Dermis microvascular lymphatic vessel endothelial cell (primary cell): ENCODE measurements around the gene RRP36. TPM values are rescaled to one million over a fixed set of nuclear protein-coding genes. Genes with fewer than 3 reads are reported as not detected.

Experiments used
- DNase-seq, 2 donors: peaks; one replicate each; pipeline versions ENCODE4 v3.0.0 to v3.0.0-alpha.2; 2010; ENCODE audit warnings: low read depth in 2 of 2
- total RNA-seq: library from RNA; depleted of rRNA; stranded (reverse); fragments of >200 nt; gene quantifications from 2 replicates; pipeline ENCODE4 v1.2.1, GENCODE V29; 2014

Gene RRP36
- total RNA-seq, 1 donor from 2014 or later = 84.3 TPM

DNA sequence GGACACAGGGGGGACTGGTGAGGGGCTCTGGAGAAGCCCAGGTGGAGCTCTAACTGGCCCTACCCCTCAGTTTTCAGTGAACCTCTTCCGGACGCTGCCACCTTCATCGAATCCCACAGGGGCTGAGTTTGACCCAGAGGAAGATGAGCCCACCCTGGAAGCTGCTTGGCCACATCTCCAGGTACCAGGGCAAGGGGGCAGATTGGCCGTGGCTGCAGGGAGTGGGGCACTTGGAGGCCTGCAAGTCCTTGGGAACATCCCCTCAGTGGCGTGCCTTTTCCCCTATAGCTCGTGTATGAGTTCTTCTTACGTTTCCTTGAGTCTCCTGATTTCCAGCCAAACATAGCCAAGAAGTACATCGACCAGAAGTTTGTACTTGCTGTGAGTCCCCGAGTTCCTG lies 14.3 kb upstream of the RRP36 start:
- no peak for DNase-seq

- peak; percentile 30 to 61 for DNase-seq
Measured at GRCh38 chr6:43009124-43009523, 12.3 kb upstream of the RRP36 start.

DNA sequence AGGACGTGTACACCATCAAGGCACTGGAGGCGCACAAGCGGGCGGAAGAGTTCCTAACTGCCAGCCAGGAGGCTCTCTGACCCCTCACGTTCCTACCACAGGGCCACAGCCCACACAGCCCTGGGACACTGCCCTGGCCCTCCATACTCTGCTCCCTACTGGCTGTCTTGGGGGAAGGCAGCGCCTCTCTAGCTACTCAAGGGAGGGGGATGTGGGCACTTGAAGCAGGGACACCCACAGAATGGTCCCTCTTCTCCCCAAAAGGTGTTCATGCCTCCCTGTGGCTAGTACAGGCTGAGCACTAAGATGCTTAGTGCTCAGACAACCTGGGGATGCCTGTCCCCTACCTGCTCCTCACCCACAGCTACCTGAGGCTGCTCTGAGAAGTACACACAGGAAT lies 10.2 kb upstream of the RRP36 start:
- no peak for DNase-seq

GRCh38 chr6:43012364-43012763 lies 9.1 kb upstream of the RRP36 start:
- DNase-seq = no peak

DNA sequence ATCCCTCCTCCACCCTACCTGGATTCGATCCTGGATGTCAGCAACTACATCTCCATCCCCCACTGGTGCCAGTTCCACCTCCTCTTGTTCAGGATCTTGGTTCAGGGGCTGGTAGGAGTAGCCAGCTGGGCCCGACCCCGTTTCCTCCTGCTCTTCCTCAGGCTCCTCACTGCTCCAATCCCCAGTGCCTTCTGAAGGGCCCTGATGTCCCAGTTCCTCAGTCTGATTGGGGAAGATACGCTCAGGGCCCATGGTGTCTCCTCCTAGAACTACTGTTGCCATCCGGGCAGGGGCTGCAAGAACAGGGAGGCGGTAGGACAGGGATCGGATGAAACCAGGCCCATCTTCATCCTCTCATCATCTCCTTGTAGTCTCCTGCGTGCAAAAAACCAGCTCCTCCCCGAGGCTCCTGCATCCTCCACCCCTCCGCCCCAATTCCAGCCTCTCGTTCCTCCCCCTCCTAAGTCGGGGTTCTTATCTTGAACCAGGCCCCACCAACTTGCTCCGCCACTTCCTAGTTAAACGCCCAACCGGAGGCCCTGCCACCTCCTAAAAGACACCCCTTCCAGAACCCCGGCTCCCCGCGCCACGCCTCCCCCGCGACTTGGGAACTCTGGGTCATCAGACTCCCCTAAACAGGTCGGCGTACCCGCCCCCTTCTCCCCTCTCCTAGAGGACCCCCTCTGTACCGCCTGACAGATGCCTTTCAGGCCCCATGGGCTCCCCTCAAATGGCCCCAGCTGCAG lies 8.2 kb upstream of the RRP36 start:
- no peak for DNase-seq

DNA sequence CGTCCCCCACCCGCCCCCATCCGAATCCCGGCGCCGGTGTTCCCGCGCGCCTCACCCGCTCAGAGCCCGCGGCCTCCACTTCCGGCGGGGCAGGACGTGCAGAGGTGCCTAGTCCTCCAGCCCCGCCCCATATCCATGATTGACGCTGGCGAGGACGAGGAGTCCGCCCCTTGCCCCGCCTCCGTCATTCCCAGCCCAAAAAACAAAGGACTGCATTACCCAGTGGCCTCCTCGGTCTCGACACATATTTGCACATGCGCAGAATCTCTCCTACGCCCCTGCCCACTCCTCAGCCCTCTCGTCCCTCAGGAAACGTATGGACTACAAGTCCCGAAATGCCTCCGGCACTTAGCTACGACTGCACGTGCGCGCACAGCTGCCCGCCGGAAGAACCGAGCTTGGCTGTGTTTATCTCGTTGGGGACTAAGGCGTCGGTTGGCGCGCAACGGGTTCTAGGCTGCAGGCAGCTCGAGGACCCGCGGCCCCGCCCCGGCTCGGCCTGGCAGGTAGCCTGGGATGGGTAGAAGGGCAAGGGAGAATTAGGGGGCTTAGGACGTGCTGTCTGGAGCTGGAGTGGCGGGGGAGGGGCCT lies 7.5 kb upstream of the RRP36 start, which contains the start of the genes KLHDC3 and MEA1:
Gene KLHDC3, plus strand, starts transcription at position 407 of the 591 bp plus-strand sequence. CDS start 2,944 bp downstream, outside the sequence.
Gene MEA1, minus strand, starts transcription at position 104 of the 591 bp plus-strand sequence. CDS start 133 bp downstream, outside the sequence.
- DNase-seq = peak; percentile 100

DNA sequence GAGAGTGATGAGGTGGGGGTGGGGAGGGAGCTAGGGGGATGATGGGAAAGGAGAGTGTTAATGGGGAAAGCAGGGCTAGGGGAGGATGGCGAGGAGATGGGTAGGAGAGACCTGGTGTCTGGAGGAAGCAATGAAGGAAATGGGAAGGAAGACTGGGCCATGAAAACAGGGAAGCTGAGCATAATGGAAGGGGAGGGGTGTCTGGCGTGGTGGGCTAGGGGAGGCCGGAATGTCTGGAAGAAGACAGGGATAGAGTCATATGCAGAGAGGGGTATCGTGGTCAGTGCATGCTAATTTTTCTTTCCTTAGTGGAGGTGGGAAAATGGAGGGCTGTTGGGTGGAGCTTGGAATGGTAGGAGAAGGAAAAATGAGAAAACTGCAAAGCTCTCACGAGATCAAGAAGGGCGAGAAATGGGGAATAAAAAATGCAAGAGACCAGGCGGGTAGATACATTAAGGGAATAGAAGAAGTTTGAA lies 7.0 kb upstream of the RRP36 start:
- peak in 1 of 2 donors; percentile 30 for DNase-seq

GRCh38 chr6:43016176-43016942 lies 5.1 kb upstream of the RRP36 start:
- DNase-seq = no peak

DNA sequence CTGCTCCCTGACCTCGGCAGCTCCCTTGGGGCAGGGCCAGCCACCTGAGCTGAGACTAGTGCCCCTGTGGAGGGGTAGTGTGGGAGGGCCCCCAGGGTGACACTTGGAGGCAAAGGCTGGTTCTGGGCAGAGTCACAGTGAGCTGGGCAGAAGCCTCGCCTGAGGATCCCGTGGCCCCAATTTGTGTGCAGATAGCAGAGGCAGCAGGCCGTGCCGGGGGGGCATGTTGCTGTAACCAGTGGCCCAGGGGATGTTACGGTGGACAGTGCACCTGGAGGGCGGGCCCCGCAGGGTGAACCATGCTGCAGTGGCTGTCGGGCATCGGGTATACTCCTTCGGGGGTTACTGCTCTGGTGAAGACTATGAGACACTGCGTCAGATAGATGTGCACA lies 4.5 kb upstream of the RRP36 start:
- DNase-seq = no peak

GRCh38 chr6:43019152-43019551 lies 2.3 kb upstream of the RRP36 start:
- DNase-seq = no peak

DNA sequence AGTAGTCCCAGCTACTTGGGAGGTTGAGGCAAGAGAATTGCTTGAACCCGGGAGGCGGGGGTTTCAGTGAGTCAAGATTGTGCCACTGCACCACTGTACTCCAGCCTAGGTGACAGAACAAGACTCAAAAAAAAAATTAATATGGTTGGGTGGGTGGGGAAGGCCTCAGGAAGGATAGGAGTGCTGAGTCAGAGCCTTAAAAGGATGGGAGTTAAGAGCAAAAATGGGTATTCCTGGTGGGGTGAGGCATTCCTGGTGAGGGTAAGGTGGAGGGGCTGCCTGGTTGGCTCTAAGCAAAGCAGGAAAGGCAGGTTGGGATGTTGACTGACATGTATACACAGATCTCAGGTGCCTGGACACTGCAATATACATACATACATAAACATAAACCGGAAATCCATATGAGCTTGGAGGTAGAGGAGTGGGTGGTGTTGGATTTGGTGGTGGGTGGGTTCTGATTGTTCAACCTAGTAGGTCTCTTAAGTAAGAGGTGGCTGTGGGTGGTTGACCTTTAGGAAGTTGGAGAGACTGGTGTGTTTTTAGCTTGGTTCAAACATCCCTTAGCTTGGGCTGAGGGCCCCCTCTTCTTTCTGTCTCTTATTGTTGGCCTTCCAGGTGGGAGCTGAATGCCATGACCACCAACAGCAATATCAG lies 1.2 kb upstream of the RRP36 start:
- no peak for DNase-seq

DNA sequence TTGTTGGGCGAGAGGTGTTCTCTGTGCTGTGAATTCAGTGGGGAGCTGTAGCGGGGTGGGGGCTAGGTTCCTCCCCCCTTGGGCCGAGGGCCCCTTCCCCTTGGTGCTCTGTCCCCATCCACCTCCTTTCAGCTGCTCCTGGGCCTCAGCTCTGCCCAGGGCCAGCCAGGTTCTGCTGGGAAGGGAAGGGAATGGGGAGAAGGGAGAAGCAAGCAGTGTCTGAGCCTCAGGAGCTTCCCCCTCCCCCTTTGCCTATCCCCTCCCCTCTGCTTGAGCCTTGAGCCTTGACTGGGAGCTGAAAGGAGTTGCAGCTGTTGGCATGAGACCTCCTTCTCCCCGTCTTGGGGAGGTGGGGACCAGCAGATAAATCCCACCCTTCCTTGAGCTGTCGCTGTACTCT lies 576 bp upstream of the RRP36 start:
- no peak for DNase-seq

DNA sequence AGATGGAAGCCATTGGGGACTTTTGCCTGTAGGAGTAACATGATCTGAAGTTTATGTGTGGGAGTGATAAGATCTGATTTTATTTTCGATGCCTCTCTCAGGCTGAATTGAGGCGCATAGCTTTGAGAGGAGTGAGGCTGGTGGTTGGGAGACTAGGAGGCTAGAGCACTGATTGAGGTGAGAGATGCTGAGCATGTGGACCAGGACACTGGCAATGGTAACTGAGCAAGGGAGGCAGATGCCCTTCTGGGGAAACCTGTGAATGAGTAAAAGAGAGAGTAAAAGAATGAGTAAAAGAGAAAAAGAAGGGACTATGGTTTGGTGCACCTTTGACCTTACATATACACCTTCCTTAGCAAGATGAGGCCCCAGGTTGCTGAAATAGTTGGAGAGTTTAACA lies 3.0 kb downstream of the RRP36 start:
- no peak for DNase-seq

DNA sequence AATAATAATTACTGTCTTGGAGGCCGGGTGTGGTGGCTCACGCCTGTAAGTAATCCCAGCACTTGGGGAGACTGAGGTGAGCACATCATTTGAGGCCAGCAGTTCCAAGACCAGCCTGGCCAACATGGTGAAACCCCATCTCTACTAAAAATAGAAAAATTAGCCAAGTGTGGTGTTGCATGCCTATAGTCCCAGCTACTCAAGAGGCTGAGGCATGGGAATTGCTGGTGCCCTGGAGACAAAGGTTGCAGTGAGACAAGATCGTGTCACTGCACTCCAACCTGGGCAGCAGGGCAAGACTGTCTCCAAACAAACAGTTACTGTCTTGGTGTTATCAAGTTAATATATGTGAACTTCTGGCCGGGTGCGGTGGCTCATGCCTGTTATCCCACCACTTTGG lies 4.9 kb downstream of the RRP36 start:
- DNase-seq = no peak

- no peak for DNase-seq
Measured at GRCh38 chr6:43029120-43029519, 7.7 kb downstream of the RRP36 start.

DNA sequence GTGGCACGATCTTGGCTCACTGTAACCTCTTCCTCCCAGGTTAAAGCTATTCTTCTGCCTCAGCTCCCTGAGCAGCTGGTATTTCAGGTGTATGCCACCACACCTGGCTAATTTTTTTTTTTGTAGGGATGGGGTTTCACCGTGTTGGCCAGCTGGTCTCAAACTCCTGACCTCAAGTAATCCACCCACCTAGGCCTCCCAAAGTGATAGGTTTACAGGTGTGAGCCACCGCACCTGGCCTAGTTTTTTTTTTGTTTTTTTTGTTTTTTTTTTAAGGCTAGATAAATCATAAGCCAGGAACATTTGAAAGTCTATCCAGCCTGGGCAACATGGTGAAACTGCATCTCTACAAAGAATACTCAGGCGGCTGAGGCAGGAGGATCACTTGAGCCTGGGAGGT lies 10.9 kb downstream of the RRP36 start:
- DNase-seq = no peak

DNA sequence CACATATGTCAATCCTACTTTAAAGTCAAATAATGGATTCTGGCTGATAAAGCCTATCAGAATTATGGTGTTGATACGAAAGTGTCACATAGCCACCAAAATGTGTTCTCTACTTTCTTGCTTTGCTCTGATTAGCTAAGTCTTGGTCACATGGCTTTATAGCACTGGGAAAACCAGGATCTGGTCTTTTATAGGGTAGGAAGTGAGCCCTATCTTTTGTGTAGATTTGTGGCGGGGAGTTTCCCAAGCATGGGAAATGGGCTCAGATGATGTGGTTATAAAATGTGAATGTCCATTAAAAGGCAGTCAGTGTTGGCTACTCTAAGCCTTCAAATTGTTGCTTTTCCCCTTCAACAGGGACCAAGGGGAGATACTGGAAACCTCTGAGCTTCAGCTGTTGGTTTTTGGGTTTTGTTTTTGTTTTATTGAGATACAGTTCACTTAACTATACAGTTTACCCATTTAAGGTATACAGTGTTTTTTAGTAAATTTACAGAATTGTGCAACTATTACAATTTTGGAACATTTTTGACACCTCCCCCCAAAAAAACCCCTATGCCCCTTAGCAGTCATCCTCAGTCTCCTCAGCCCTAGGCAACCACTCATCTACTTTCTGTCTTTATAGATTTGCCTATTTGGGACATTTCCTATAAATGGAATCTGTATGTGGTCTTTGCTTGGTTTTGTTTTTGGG lies 12.2 kb downstream of the RRP36 start:
- no peak for DNase-seq

GRCh38 chr6:43034190-43034525 lies 12.7 kb downstream of the RRP36 start:
- no peak for DNase-seq

GRCh38 chr6:43035495-43036194 lies 14.2 kb downstream of the RRP36 start:
- no peak for DNase-seq

- DNase-seq = no peak
Measured at GRCh38 chr6:43036712-43037111, 15.3 kb downstream of the RRP36 start.

DNA sequence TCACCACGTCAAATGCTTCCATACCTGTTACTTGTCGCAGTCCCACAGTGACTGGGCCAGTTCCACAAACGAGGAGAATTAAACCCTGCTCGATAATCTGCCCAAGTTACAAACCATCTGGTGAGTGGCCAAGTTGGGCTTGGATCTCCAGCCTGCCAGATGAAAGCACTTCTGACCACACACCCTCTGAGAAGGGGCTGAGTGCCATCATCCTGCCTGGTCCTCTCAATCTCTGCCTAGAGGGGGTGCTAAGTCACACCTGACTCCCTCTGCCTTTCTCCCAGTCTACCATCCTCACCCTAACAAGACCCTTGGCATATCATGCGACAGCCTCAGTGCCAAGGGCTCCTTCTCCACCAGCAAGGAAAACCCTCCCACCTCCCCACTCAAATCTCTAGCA lies 15.8 kb downstream of the RRP36 start:
- DNase-seq = no peak
